A549 (cell line): ENCODE results near the gene ST6GALNAC2. TPM values are rescaled to one million over a fixed set of nuclear protein-coding genes. Genes with fewer than 3 reads are reported as not detected.

Source experiments
- ATAC-seq, 2 experiments: fragments of 200-7000 bp in 1 of 2; fragments of >200 bp in 1 of 2; cut with Nextera tagmentation in 1 of 2; cut with Tn5 transposase in 1 of 2; 3 replicates each; pipeline versions ENCODE4 v1.8.0 to v1.9.1; 2018 to 2020; ENCODE audit warnings: mild to moderate bottlenecking in 1 of 2, moderate library complexity in 1 of 2
- CTCF ChIA-PET: fragments of 300-600 bp; sonication (Branson Sonifier 250); formaldehyde crosslinking; extraction: SDS; loops from one replicate; lab custom pipeline; 2021; ENCODE audit warnings: antibody characterized with exemption, inconsistent platforms; lab: Yijun Ruan, JAX
- POLR2A ChIA-PET: fragments of 350-600 bp; formaldehyde crosslinking; extraction: SDS; loops from one replicate; lab custom pipeline; 2021; ENCODE audit warnings: antibody characterized with exemption, inconsistent platforms; lab: Yijun Ruan, JAX
- DNase-seq, 2 experiments: peaks; one replicate each; pipeline versions ENCODE4 v3.0.0 to v3.0.0-alpha.2; 2011 to 2016; ENCODE audit warnings: low read depth in 1 of 2, low spot score in 1 of 2
- FAIRE-seq: peaks from 2 replicates; lab custom pipeline; 2011; peaks lifted over from hg19 to GRCh38; lab: Jason Lieb, UNC
- H3K27ac ChIP-seq, 2 experiments: fragments of >200 bp; sonication (Bioruptor Twin); formaldehyde crosslinking; 3 replicates each; pipeline ENCODE4 v1.5.1; 2016 to 2017
- H3K4me1 ChIP-seq: fragments of >200 bp; sonication (Bioruptor Twin); formaldehyde crosslinking; 3 replicates; pipeline ENCODE4 v1.6.1; 2016
- H3K4me2 ChIP-seq: fragments of >200 bp; sonication (Bioruptor Twin); formaldehyde crosslinking; 3 replicates; pipeline ENCODE4 v1.6.1; 2016
- H3K4me3 ChIP-seq: fragments of >200 bp; sonication (Bioruptor Twin); formaldehyde crosslinking; 3 replicates; pipeline ENCODE4 v1.5.1; 2016
- H3K9me3 ChIP-seq: fragments of >200 bp; sonication (Bioruptor Twin); formaldehyde crosslinking; 3 replicates; pipeline ENCODE4 v1.6.1; 2016
- EP300 ChIP-seq, 2 experiments: fragments of >200 bp; sonication (Bioruptor Twin); formaldehyde crosslinking; IDR thresholded peaks; 2 replicates in 1 of 2; 3 replicates in 1 of 2; pipeline ENCODE4 v1.6.1; 2016 to 2017
- FOSB ChIP-seq: fragments of 250-450 bp; sonication (Bioruptor Pico); IDR thresholded peaks from 2 replicates; pipeline ENCODE4 v1.5.0; 2020; ENCODE audit warnings: mild to moderate bottlenecking, moderate library complexity
- HMGXB4 ChIP-seq: fragments of 250-450 bp; sonication (Bioruptor Pico); IDR thresholded peaks from 2 replicates; pipeline ENCODE4 v1.5.0; 2021; ENCODE audit warnings: mild to moderate bottlenecking, moderate library complexity, borderline replicate concordance
- HOXA7 ChIP-seq: fragments of 250-450 bp; sonication (Bioruptor Pico); IDR thresholded peaks from 2 replicates; pipeline ENCODE4 v1.5.0; 2020; ENCODE audit warnings: mild to moderate bottlenecking, moderate library complexity
- MYC ChIP-seq: IDR thresholded peaks from 2 replicates; pipeline ENCODE4 v1.6.1; 2012; ENCODE audit warnings: mild to moderate bottlenecking, inconsistent platforms, low read length, improper control_type of control experiment, borderline replicate concordance
- PHF8 ChIP-seq: fragments of 200-600 bp; sonication (generic); IDR thresholded peaks from 2 replicates; pipeline ENCODE4 v1.6.1; 2016; ENCODE audit warnings: low read depth, mild to moderate bottlenecking, antibody characterized with exemption, moderate library complexity, borderline replicate concordance
- POLR2AphosphoS2 ChIP-seq: conservative IDR thresholded peaks from 2 replicates; pipeline ENCODE4 v1.6.1; 2012; ENCODE audit warnings: low read length, improper control_type of control experiment, inconsistent platforms
- RAD21 ChIP-seq, 2 experiments: fragments of >200 bp in 1 of 2; sonication (Bioruptor Twin) in 1 of 2; formaldehyde crosslinking in 1 of 2; IDR thresholded peaks in 1 of 2; conservative IDR thresholded peaks in 1 of 2; 2 replicates in 1 of 2; 3 replicates in 1 of 2; pipeline ENCODE4 v1.6.1; 2012 to 2018; ENCODE audit warnings: inconsistent platforms in 1 of 2
- RARB ChIP-seq: fragments of 250-450 bp; sonication (Bioruptor Pico); IDR thresholded peaks from 2 replicates; pipeline ENCODE4 v1.8.0; 2021; ENCODE audit warnings: mild to moderate bottlenecking, moderate library complexity
- USF2 ChIP-seq: fragments of 450-650 bp; IDR thresholded peaks from 2 replicates; pipeline ENCODE4 v1.6.1; 2014; ENCODE audit warnings: antibody characterized with exemption
- WGBS: methylation state at CpG from one replicate; pipeline ENCODE4 v1.1.6; 2017; ENCODE audit errors: missing lambda C conversion rate; 5-methylcytosine and 5-hydroxymethylcytosine counted together
- polyA plus RNA-seq, 4 experiments: library from polyadenylated mRNA; depleted of rRNA in 3 of 4; stranded (reverse); fragments of >200 nt; fragmentation: RNase III in 1 of 4; extraction: RNeasy Plus Mini Kit Qiagen cat#74134 plus additional on column Dnase treatment in 1 of 4; gene quantifications; 2 replicates in 3 of 4; 3 replicates in 1 of 4; pipeline ENCODE4 v1.2.3, GENCODE V29; 2011 to 2017

The ST6GALNAC2 gene
- polyA plus RNA-seq, 2 of the 4 experiments (the other 2 are of a cell fraction) = 0.41 to 0.74 TPM

GRCh38 chr17:76567634-76568432 lies 17.8 kb downstream of the ST6GALNAC2 start:
- TF ChIP-seq FOSB (CRISPR knock-in tag) (peak; percentile 53; the same call in 1 of the 2 replicates), USF2 (peak; percentile 22; the same call in 1 of the 2 replicates), POLR2AphosphoS2 (0 out of 2 replicates have a peak, but pooled peaks have one; percentile 8), RARB (CRISPR knock-in tag) (no peak)
- H3K4me2 ChIP-seq = no peak overlapping the region
- ChIA-PET CTCF (interaction anchor here (0.7 to 3.6 kb wide), 10 partner anchors 10 to 114 kb away, joined by 3 to 36 read pairs (median 6); partner anchors contain the start of gene ST6GALNAC2), POLR2A (interaction anchor here (0.6 to 3.1 kb wide), 5 partner anchors 10 to 113 kb away, joined by 3 to 20 read pairs (median 3); no protein-coding TSS in a partner anchor)
- no peaks in the 10 kb centered on the region for H3K9me3 ChIP-seq
- 75% methylated on average over 13 of the region's 14 CpGs for WGBS
- FAIRE-seq (no peak), DNase-seq (no peak), ATAC-seq (peak; percentile 30 to 46)
- H3K27ac ChIP-seq = peak overlapping the region in 1 of 2 experiments; percentile 23; a peak in 2 of 6 replicates
- peaks cover 34% of the 10 kb centered on the region; the same call in 2 of the 3 replicates for H3K4me1 ChIP-seq
- H3K4me3 ChIP-seq = no peak overlapping the region

GRCh38 chr17:76566988-76567431 lies 18.6 kb downstream of the ST6GALNAC2 start:
- WGBS = 91% methylated on average over 5 of the region's 5 CpGs
- CTCF ChIA-PET = interaction anchor here (0.9 to 3.6 kb wide), 13 partner anchors 9 to 147 kb away, joined by 3 to 36 read pairs (median 4); partner anchors contain the start of gene ST6GALNAC2
- Histone ChIP-seq H3K4me3 (no peak overlapping the region), H3K9me3 (no peaks in the 10 kb centered on the region), H3K4me2 (no peak overlapping the region), H3K27ac (0 out of 6 replicates have a peak overlapping the region, but pooled peaks of 1 of the 2 experiments have one; percentile 9), H3K4me1 (peaks cover 38% of the 10 kb centered on the region; the same call in 2 of the 3 replicates)
- DNase-seq (no peak), FAIRE-seq (no peak), ATAC-seq (peak in 1 of 2 experiments; percentile 4; a peak in 2 of 6 replicates)
- peak; percentile 42; the same call in 1 of the 2 replicates for TF ChIP-seq FOSB (CRISPR knock-in tag)
- TF ChIP-seq POLR2AphosphoS2 = peak; percentile 73; the same call in 1 of the 2 replicates
- no peak for TF ChIP-seq EP300 (IDR thresholded peaks at IDR 0.05)
- TF ChIP-seq HOXA7 (CRISPR knock-in tag) = 0 out of 2 replicates have a peak, but pooled peaks have one; percentile 22
- POLR2A ChIA-PET = interaction anchor here (1.1 to 3.1 kb wide), 5 partner anchors 9 to 114 kb away, joined by 3 to 20 read pairs (median 9); no protein-coding TSS in a partner anchor

- DNase-seq (no peak), ATAC-seq (no peak), FAIRE-seq (no peak)
- CTCF ChIA-PET = interaction anchor here (0.9 to 3.6 kb wide), 13 partner anchors 9 to 148 kb away, joined by 3 to 36 read pairs (median 4); no protein-coding TSS in a partner anchor
- TF ChIP-seq HOXA7 (CRISPR knock-in tag) (no peak), MYC (no peak), PHF8 (no peak), HMGXB4 (CRISPR knock-in tag) (no peak), RAD21 (conservative IDR thresholded peaks at IDR 0.05 in 1 of 2, IDR thresholded peaks at IDR 0.05 in 1 of 2) (no peak), POLR2AphosphoS2 (0 out of 2 replicates have a peak, but pooled peaks have one; percentile 45)
- H3K27ac ChIP-seq = no peak overlapping the region
- H3K9me3 ChIP-seq = no peaks in the 10 kb centered on the region
- H3K4me3 ChIP-seq = no peak overlapping the region
- H3K4me2 ChIP-seq = no peak overlapping the region
- 64% methylated on average over 3 of the region's 3 CpGs for WGBS
- POLR2A ChIA-PET = interaction anchor here (0.7 to 3.1 kb wide), 5 partner anchors 9 to 115 kb away, joined by 3 to 20 read pairs (median 9); no protein-coding TSS in a partner anchor
- H3K4me1 ChIP-seq = peaks cover 42% of the 10 kb centered on the region; the same call in 2 of the 3 replicates
These were observed 19.1 kb downstream of the ST6GALNAC2 start for GRCh38 chr17:76566613-76566943.
